ENCODE results near the gene PTPRK. TPM values are rescaled to one million over a fixed set of nuclear protein-coding genes. Genes with fewer than 3 reads are reported as not detected.

Gene PTPRK
- total RNA-seq, 4 donors from 2014 or later, result 7.3 to 22.9 (median 13.0) TPM

DNA sequence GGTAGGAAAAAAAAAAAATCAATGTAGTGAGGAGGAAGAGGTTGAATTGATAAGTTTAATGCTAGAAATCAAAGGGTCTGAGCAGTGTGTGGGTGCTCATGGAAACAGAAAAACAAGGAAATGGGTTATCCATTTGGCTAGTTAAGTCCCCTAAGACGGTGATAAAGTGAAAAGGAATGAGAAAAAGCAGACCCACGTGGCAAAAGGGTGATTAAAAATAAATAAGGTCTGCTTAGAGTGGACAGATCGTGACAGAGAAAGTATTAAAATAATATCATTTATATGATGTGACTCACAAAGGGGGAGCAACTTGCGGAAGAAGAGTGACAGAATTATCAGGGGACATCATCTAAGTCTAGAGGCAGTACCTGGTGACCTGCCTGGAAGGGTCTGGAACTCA lies 367.8 kb downstream of the PTPRK start:
- no peak overlapping the region for H3K27ac ChIP-seq
- no peak for TF ChIP-seq POLR2A (IDR thresholded peaks at IDR 0.05)
- TF ChIP-seq, protein P1, sequence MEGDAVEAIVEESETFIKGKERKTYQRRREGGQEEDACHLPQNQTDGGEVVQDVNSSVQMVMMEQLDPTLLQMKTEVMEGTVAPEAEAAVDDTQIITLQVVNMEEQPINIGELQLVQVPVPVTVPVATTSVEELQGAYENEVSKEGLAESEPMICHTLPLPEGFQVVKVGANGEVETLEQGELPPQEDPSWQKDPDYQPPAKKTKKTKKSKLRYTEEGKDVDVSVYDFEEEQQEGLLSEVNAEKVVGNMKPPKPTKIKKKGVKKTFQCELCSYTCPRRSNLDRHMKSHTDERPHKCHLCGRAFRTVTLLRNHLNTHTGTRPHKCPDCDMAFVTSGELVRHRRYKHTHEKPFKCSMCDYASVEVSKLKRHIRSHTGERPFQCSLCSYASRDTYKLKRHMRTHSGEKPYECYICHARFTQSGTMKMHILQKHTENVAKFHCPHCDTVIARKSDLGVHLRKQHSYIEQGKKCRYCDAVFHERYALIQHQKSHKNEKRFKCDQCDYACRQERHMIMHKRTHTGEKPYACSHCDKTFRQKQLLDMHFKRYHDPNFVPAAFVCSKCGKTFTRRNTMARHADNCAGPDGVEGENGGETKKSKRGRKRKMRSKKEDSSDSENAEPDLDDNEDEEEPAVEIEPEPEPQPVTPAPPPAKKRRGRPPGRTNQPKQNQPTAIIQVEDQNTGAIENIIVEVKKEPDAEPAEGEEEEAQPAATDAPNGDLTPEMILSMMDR (IDR thresholded peaks at IDR 0.05 in 4 of 5, conservative IDR thresholded peaks at IDR 0.05 in 1 of 5), result no peak
- H3K4me3 ChIP-seq, result no peak overlapping the region
- no peaks in the 10 kb centered on the region for H3K27me3 ChIP-seq
- no peaks in the 10 kb centered on the region for H3K4me1 ChIP-seq
- ATAC-seq (no peak), DNase-seq (no peak)
- H3K9me3 ChIP-seq, result no peaks in the 10 kb centered on the region
- H3K36me3 ChIP-seq, result no peaks in the 10 kb centered on the region
- intact Hi-C loops (cut with DNase I; ENCODE audit: low total_unique reads), result no loop called here
- in situ Hi-C loops (cut with MboI; ENCODE audit: low sequenced_read_pairs in 4 of 4), result no loop called here

DNA sequence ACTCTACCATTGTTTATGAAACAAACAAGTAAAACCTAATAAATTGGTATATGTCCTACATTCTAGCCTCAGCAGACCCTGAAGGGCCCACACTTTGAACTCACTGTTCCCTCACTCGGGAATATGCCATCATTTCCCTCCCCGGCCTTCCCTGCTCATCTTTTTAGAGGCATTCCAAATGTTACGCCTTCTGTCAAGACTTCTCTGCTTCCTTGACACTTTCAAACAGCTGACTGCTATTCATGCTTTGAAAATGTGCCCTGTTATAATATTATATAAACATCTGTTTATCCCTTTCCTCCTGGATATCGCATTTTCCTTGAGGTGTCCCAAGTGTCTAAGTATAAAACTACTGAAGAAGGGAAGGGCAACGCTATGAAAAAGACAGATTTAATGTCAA lies 370.0 kb downstream of the PTPRK start:
- in situ Hi-C loops (cut with MboI; ENCODE audit: low sequenced_read_pairs in 4 of 4) (no loop called here), intact Hi-C loops (cut with DNase I; ENCODE audit: low total_unique reads) (no loop called here)
- TF ChIP-seq POLR2A (IDR thresholded peaks at IDR 0.05), result no peak
- TF ChIP-seq, protein P1 (IDR thresholded peaks at IDR 0.05 in 4 of 5, conservative IDR thresholded peaks at IDR 0.05 in 1 of 5), result no peak
- H3K4me1 ChIP-seq, result no peaks in the 10 kb centered on the region
- H3K36me3 ChIP-seq, result no peaks in the 10 kb centered on the region
- DNase-seq, result no peak
- H3K9me3 ChIP-seq, result no peaks in the 10 kb centered on the region
- ATAC-seq, result no peak
- H3K27ac ChIP-seq, result no peak overlapping the region
- no peak overlapping the region for H3K4me3 ChIP-seq
- H3K27me3 ChIP-seq, result no peaks in the 10 kb centered on the region

DNA sequence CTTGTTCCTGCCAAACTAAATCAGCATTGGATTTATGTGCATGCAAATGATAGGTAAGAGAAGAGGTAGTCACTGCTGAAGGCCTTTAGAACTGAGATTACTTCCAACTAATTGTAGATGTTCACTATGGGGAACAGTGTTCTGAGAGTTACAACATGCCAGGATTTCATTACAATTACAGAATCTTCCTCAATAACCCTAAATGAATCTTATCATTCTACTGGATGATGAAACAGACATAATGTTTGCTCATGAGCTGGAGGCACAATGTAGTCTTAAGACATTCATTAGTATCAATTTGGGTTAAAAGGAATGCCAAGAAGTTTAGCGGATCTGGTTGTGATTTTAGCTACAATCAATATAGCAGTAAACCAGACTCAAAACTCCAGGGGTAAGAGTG lies 370.6 kb downstream of the PTPRK start:
- Histone ChIP-seq H3K4me3 (no peak overlapping the region), H3K4me1 (no peaks in the 10 kb centered on the region), H3K36me3 (no peaks in the 10 kb centered on the region), H3K27me3 (no peaks in the 10 kb centered on the region), H3K27ac (no peak overlapping the region), H3K9me3 (no peaks in the 10 kb centered on the region)
- no peak for TF ChIP-seq POLR2A (IDR thresholded peaks at IDR 0.05)
- TF ChIP-seq, protein P1 (IDR thresholded peaks at IDR 0.05 in 4 of 5, conservative IDR thresholded peaks at IDR 0.05 in 1 of 5), result no peak
- in situ Hi-C loops (cut with MboI; ENCODE audit: low sequenced_read_pairs in 4 of 4), result no loop called here
- DNase-seq (no peak), ATAC-seq (no peak)
- intact Hi-C loops (cut with DNase I; ENCODE audit: low total_unique reads), result no loop called here

DNA sequence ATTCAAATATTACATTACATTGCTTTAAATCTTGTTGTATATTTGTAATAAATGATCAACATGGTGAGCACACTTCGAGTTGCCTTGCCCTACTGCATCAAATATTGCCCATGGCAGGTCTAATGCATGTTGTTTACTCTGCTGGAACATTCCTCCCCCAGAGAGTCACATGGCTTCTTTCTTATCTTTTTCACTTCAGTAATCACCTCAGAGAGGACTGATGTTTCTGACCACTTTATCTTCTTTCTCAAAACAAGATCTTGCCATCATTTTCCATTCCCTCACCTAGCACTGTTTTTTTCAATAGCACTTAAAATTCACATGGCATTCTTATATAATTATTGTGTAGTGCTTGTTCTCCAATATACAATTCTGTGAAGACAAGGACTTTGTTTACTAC lies 376.1 kb downstream of the PTPRK start:
- Histone ChIP-seq H3K4me3 (no peak overlapping the region), H3K27ac (no peak overlapping the region), H3K9me3 (no peaks in the 10 kb centered on the region), H3K4me1 (peaks cover 0 to 7% of the 10 kb centered on the region in 2 donors), H3K36me3 (no peaks in the 10 kb centered on the region), H3K27me3 (no peaks in the 10 kb centered on the region)
- DNase-seq (no peak), ATAC-seq (no peak)
- intact Hi-C loops (cut with DNase I; ENCODE audit: low total_unique reads) (no loop called here), in situ Hi-C loops (cut with MboI; ENCODE audit: low sequenced_read_pairs in 4 of 4) (no loop called here)
- no peak for TF ChIP-seq POLR2A (IDR thresholded peaks at IDR 0.05)
- TF ChIP-seq, protein P1 (IDR thresholded peaks at IDR 0.05 in 4 of 5, conservative IDR thresholded peaks at IDR 0.05 in 1 of 5), result no peak

DNA sequence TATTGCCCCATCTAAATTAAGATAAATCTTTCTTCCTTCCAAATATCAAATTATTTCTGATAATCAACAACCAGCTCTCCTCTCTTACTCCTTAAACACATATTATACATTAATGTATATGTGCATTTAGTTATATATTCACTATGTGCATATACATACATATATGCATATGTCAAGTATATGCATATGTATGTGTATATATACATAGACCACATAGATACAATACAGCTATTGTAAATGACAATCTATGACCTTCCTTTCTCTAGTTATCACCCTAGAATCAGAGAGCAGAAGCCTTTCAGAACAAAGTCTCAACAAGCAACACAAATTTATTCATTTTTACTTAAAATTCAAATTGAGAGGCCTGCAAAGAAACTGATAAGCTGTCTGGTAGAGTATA lies 378.5 kb downstream of the PTPRK start:
- intact Hi-C loops (cut with DNase I; ENCODE audit: low total_unique reads), result no loop called here
- Histone ChIP-seq H3K36me3 (no peaks in the 10 kb centered on the region), H3K27ac (no peak overlapping the region), H3K27me3 (no peaks in the 10 kb centered on the region), H3K4me1 (peaks cover 0 to 7% of the 10 kb centered on the region in 2 donors), H3K4me3 (no peak overlapping the region), H3K9me3 (no peaks in the 10 kb centered on the region)
- in situ Hi-C loops (cut with MboI; ENCODE audit: low sequenced_read_pairs in 4 of 4), result no loop called here
- TF ChIP-seq, protein P1 (IDR thresholded peaks at IDR 0.05 in 4 of 5, conservative IDR thresholded peaks at IDR 0.05 in 1 of 5), result no peak
- no peak for TF ChIP-seq POLR2A (IDR thresholded peaks at IDR 0.05)
- ATAC-seq (no peak), DNase-seq (no peak)
